Midbrain (tissue), 1 donor: ENCODE data around the gene ENKUR.
"Not testable (repeated sequence)": the region's sequence is repeated elsewhere in the genome, so short reads cannot be mapped to it uniquely, and the experiment has no call there.

Source experiments
- DNase-seq: peaks from one replicate; lab custom pipeline; 2025; lab: John Stamatoyannopoulos, UW

ENKUR gene

GRCh38 chr10:25023278-25023677, 7.3 kb upstream of the ENKUR start:
- DNase-seq = no peak

DNA sequence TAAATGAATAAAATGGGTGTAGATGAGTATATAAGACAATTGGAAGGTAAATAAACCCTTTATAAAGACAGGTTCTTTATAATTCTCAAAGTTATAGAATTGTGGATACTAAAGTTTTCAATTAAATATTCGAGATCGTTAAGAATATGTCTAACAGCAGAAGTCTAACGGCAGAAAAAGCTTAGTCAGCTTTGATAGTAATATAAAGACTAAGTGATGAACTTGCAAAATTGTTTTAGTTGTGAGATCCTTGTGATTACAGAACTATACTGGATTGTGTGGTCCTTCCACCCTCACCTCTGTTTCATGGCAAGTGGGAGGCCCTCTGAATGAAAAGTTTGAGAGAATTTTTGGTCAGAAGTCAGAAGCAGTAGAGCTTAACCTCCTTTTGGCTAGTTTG, 2.7 kb upstream of the ENKUR start:
- no peak for DNase-seq

- no peak for DNase-seq
Observed at GRCh38 chr10:25017661-25018060, 1.7 kb upstream of the ENKUR start.

DNA sequence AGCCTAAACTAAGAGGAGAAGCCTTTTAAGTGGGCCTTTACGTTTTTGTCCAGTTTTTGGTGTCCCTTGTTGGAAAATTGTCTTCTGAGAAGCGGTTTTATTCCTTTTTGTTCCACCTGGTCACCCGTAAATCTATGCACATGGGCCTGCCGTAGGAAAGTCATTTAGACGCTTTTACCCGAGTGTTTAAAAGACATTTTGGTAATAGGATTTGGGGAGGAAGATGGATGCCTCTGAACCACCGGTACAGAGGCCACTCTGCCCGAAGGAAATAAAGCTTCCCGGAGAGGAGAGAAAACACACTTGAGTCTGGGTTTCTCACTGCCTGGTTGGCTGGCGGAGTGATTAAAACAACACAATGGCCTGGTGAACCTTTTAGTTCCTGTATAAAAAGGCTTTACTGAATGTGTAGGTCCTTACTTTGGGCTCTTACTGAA, 1.2 kb upstream of the ENKUR start:
- DNase-seq = peak; percentile 71

DNA sequence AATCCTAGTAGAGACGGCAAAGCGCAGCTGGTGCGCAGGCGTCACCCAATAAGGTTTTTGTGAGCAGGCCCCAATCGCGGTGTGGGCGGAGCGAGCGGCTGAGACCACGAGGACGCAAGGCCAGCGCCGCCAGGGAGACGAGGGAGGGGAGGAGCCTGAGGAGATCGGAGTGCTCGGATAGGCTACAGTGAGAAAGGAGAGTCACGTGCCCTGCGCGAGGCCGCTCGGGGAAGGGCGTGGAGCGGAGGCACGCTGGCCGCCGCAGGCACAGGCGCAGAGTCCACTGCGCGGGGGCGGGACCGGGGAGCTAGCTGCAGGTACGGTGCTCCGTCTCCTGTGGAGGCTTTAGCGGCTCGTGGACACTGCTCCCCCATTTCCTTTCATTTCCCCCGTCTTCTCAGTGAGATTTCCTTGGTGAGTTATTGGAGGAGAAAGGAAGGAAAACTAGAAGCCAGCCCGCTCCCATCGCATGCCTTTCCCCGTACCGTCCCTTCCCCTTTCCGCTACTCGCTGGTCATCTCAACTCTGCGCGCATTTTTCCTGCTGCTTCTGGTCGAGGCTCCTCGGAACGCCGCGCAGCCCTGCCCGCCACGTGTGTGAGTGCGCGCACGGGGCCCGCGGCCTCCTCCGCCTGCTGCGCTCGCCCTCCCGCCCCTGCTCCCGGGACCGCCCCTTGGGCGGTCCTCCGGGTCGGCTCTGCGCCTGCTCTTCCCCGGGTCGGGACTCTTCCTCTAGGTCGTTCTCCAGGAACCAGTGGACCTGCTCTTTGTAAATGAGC, 607 bp upstream of the ENKUR start, which contains the start of gene THNSL1:
Gene THNSL1, plus strand, starts transcription at position 237 of the 778 bp plus-strand sequence. CDS start 6,612 bp downstream, outside the sequence.
- DNase-seq = peak; percentile 98

DNA sequence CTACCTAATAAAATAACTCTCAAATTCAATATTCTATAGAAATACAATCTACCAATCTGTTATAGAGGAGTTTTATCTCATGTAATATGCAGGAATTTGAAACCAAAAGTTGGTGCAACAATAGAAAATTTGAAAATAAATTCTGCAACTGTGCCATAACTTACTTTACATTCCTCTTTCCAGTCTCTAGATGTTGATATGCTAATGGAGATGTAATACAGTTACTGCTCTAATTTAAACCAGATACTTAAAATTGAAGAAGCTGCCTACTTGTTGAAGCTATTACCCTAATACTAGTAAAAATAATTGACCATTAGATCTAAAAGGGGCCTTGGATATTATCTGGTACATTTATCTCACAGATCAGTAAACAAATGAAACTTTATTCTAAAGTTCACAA, 1.4 kb downstream of the ENKUR start:
- no peak for DNase-seq

GRCh38 chr10:25011591-25011990, 4.4 kb downstream of the ENKUR start:
- DNase-seq = not testable (repeated sequence)

DNA sequence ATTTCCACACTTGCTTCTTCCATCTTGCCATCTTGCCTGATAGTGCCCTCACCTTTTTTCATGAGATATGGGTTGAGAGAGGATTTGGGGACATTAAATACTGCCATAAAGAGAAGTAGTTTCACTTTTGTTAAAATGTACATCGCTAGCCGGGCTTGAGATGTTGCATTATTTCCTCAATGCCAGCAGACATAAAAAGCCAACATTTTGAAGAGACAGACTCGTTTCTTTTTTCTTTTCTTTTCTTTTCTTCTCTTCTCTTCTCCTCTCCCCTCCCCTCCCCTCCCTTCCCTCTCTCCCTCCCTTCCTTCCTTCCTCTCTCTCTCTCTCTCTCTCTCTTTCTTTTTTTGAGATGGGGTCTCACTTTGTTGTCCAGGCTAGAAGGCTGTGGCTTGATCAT, 17.9 kb downstream of the ENKUR start:
- no peak for DNase-seq

DNA sequence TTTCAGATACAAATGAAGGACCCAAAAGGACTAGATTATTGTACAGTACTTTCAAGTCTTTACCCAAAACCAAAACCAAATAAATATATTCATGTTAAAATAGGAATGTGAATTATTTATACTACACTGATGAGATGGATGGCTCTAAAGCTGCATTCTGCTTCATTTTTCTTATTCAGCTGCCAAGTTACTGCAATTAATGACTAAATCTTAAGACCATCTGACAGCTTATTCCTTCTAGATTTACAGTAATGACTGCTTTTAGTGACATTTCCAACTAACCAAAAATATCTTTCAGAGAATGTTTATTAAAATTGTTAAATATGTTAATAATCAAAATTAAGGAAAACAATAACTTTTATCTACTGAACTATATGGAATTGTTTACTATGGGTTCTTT, 20.9 kb downstream of the ENKUR start:
- DNase-seq = no peak

DNA sequence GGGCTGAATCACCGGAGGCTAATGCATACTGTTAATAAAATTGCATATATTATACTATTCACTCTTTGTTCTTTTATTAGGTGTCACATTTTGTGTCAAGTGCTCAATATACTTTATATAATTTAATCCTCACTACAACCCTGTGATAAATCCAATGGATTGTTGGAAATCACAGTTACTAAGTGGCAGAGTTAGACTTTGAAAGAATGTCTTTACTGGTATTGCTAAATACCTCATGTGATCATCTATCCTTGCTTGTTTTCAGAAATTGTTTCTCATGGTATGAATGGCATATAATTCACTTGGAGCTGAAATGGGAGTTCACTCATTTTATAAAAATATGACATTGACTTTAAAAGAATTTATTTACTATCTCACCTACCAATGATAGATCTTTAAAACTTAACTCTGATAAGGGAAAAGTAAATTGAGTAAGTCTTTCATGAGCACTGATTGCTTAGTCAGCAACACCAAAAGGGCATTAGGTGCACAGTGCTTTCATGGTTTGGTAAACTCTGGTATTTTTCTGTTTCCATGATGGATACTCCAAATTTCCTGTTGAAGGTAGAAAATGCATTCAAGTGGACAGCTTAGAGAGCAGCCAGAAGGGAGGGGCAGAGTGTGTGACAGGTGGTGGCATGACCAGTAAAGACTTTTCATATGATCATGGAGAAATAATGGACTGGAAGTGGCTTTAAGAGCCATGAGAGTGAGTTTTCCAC, 22.6 kb downstream of the ENKUR start:
- no peak for DNase-seq

- DNase-seq = no peak
Observed at GRCh38 chr10:24992512-24993133, 23.3 kb downstream of the ENKUR start.

- no peak for DNase-seq
Observed at GRCh38 chr10:24991298-24991697, 24.7 kb downstream of the ENKUR start.

- DNase-seq = no peak
Observed at GRCh38 chr10:24989867-24990266, 26.1 kb downstream of the ENKUR start.

- DNase-seq = no peak
Observed at GRCh38 chr10:24988831-24989640, 26.9 kb downstream of the ENKUR start.

DNA sequence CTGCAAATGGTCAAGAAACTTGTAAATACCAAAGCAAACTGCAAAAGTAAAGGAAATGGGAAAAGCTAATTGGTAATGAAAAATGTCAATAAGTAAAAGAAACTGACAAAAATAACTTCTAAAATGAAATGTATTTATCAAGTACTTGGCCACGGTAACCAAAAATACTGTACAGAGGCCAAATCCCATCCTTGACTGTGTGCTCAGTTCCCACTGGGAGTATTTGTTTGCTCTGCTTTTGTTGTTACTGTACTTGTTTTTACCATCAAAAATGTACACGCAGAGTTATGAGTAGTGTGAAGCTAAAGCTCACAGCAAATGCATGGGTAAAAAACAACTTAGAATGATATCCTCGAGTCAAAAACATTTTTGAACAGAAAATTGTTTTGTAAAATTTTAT, 31.1 kb downstream of the ENKUR start:
- DNase-seq = no peak

DNA sequence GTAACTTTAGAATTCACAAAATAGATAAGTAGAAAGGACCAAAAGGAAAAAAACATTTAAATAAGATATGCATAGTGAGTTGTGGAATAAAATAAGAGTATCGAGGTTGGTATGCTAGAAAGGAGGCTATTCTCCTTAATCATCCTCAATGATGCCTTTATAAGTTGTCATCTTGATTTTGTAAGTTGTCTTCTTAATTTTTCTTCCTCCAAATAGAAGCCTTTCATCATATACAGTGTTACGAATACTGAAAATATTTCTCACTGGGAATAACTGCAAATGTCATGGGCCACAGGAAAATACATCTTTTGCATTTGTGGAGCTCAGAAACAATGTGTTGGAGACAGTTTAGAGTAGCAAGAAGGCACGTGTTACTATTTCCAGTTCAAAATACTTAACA, 32.0 kb downstream of the ENKUR start:
- DNase-seq = no peak

DNA sequence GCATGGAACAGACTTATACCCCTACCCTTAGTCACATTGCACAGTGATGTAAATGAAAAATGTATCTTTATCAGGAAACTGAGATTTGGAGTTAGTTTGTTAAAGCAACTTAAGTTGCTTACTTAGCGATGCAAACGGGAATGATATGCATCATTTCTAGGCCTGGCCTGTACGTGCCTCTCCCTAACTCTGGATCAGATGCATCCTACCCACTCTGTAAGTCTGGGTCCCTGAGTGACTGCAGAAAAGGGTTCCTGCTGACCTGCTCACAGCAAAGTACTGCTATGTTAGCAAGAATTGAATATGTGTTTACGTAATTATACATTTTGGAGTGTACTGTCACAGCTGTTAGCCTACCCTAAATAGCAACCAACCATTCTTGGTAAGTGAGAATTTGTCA, 32.8 kb downstream of the ENKUR start:
- no peak for DNase-seq

DNA sequence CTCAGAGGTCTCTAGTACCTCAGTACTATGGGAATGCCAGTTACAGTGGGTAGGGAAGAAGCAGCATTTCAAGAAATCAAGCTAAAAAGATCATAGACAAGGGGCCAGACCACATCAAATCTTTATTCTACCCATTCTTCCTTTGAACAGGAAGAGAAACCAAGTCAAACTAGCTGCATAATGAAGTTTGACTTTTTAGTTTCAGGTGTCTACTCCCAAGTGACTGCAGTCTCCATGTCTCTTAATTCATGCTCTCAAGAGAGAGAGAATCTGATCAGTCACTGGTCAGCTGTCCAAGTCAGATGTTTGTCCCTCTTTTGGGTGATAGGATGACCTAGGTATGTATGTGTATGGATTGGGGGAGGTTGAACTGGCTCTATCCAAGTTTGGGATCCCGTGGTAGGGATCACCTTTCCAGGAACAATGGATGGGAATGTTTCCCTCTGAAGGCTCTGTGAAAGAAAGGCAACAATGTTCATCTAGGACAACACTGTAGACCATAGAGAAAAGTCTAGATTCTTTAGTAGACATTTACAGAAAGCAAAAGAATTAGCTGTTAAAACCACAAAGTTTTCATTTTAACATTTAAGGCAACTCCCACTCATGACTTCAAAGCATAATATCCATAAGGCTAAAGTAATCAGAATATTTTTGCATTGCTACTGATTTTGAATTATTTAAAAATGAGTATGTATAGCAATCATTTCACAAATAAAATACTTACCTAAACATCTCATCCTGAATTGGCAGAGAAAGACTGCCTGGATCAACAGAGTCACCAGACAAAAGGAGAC, 33.4 kb downstream of the ENKUR start:
- DNase-seq = no peak

DNA sequence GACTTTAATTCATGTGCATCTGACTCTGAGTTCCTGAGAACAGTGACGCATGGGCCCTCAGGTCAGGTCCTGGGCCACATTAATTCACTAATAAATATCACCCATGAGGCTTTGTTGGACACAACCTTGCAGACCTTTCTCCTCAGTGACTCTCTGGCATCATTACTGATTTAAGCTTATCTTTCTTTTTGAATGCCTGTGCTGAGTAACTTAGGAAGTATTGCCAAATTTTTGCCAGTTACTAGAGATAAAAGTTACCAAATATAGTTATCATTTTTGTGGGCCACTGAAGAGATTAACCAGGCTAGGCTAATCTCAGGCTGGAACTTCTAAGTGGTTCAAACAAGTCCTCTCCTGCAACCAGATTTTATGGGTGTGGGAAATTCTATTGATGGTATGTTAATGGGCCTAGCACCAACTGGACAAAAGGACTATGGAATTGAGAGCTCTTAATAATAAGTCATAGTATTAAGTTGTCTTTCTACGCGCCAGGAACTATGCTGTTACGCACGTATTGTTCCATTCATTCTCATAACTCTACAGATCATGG, 34.7 kb downstream of the ENKUR start:
- DNase-seq = no peak

DNA sequence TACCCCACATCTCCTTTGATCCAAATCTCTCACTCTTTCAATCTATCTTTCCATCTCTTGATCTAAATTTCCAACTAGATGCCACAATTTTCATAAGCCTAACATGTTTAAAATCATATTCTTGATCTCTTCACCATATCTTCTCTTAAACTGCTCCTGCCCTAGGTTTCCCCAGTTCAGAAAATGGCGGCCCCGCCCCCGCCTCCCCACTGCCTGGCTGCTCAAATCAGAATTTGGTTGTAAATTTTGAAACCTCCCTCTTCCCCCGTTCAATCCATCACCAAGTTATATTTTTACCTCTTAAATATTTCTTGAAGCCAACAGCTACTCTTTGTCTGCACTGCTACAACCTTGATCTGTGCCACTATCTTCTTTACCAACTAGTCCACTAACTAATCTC, 36.3 kb downstream of the ENKUR start:
- no peak for DNase-seq

GRCh38 chr10:24974976-24975375, 41.0 kb downstream of the ENKUR start:
- DNase-seq = no peak
